K562 (cell line): ENCODE results near the gene NDUFA6. TPM values are rescaled to one million over a fixed set of nuclear protein-coding genes. Genes with fewer than 3 reads are reported as not detected.

Experiments used
- ATAC-seq: fragments of 200-7000 bp; cut with Tn5 transposase; 3 replicates; pipeline ENCODE4 v1.9.1; 2020; ENCODE audit warnings: moderate library complexity
- Bru-seq: library from RNA; stranded (reverse); fragments of 400-500 nt; gene quantifications from one replicate; lab custom pipeline; 2021; lab: Mats Ljungman, UMichigan
- BruChase-seq, 2 experiments: library from RNA; stranded (reverse); fragments of 400-500 nt; gene quantifications; one replicate each; lab custom pipeline; 2021; lab: Mats Ljungman, UMichigan
- BruUV-seq: library from RNA; stranded (reverse); fragments of 400-500 nt; replicated peaks from 2 replicates; lab custom pipeline; 2021; lab: Mats Ljungman, UMichigan
- CTCF ChIA-PET: fragments of 300-600 bp; formaldehyde crosslinking; extraction: SDS; loops from one replicate; lab custom pipeline; 2021; ENCODE audit warnings: low intra/inter-chr PET ratio; lab: Yijun Ruan, JAX
- POLR2A ChIA-PET: fragments of 300-600, 350-650 bp; sonication (Branson Sonifier 250); formaldehyde crosslinking; extraction: SDS; loops from one replicate; lab custom pipeline; 2021; ENCODE audit warnings: antibody characterized with exemption, inconsistent platforms; lab: Yijun Ruan, JAX
- DNase-seq, 4 experiments: peaks; one replicate each; pipeline versions ENCODE4 v3.0.0 to v3.0.0-alpha.2; 2011 to 2018; ENCODE audit warnings: low spot score in 3 of 4, mixed read lengths in 3 of 4; ENCODE audit errors: extremely low read depth in 1 of 4
- FAIRE-seq: peaks from 2 replicates; lab custom pipeline; 2011; peaks lifted over from hg19 to GRCh38; lab: Jason Lieb, UNC
- H2AFZ ChIP-seq: 2 replicates; pipeline ENCODE4 v1.6.0; 2011; ENCODE audit warnings: low read depth, low read length, control low read depth, inconsistent platforms
- H3K27ac ChIP-seq: fragments of 200-600 bp; 3 replicates; pipeline ENCODE4 v1.8.0; 2011; ENCODE audit warnings: low read depth, mild to moderate bottlenecking, control low read depth, inconsistent platforms, low read length, moderate library complexity, mixed read lengths; ENCODE audit errors: extremely low read depth
- H3K27me3 ChIP-seq, 2 experiments: fragments of 300-600 bp in 1 of 2; 2 replicates in 1 of 2; 3 replicates in 1 of 2; pipeline versions ENCODE4 v1.6.0 to v1.8.0; 2011; ENCODE audit warnings: inconsistent platforms in 2 of 2, low read length in 2 of 2, mild to moderate bottlenecking in 1 of 2, mixed read lengths in 1 of 2, moderate library complexity in 1 of 2; ENCODE audit not compliant: control insufficient read depth in 2 of 2, insufficient read depth in 2 of 2
- H3K36me3 ChIP-seq: fragments of 300-600 bp; 3 replicates; pipeline ENCODE4 v1.8.0; 2011; ENCODE audit warnings: mild to moderate bottlenecking, low read length, inconsistent platforms; ENCODE audit not compliant: control insufficient read depth, insufficient read depth
- H3K4me1 ChIP-seq, 2 experiments: fragments of 200-600 bp in 1 of 2; replicated peaks in 1 of 2; 2 replicates in 1 of 2; 3 replicates in 1 of 2; pipeline versions ENCODE4 v1.5.1 to v1.8.0; 2011; ENCODE audit warnings: inconsistent platforms in 2 of 2, low read length in 2 of 2, mild to moderate bottlenecking in 1 of 2, mixed read lengths in 1 of 2, moderate library complexity in 1 of 2; ENCODE audit not compliant: control insufficient read depth in 2 of 2, insufficient read depth in 2 of 2
- H3K4me2 ChIP-seq: 2 replicates; pipeline ENCODE4 v1.6.1; 2011; ENCODE audit warnings: low read length, control low read depth, inconsistent platforms, mixed read lengths; ENCODE audit not compliant: insufficient read depth
- H3K4me3 ChIP-seq: fragments of 200-600 bp; sonication (generic), shearing (Covaris generic); 2 replicates; pipeline ENCODE4 v1.5.1; 2016; ENCODE audit warnings: control low read depth, inconsistent platforms
- H3K79me2 ChIP-seq: fragments of 200-600 bp; 3 replicates; pipeline ENCODE4 v1.8.0; 2011; ENCODE audit warnings: low read length, inconsistent platforms; ENCODE audit not compliant: control insufficient read depth, insufficient read depth
- H3K9ac ChIP-seq, 2 experiments: 2 replicates each; pipeline versions ENCODE4 v1.6.0 to v1.6.1; 2011; ENCODE audit warnings: low read depth in 2 of 2, low read length in 2 of 2, control low read depth in 1 of 2, inconsistent platforms in 1 of 2, mild to moderate bottlenecking in 1 of 2, mixed read lengths in 1 of 2; ENCODE audit not compliant: insufficient read depth in 1 of 2
- H3K9me1 ChIP-seq: one replicate; pipeline ENCODE4 v1.6.0; 2011; ENCODE audit warnings: inconsistent platforms, mild to moderate bottlenecking, low read length, moderate library complexity; ENCODE audit not compliant: control insufficient read depth, insufficient read depth
- H3K9me3 ChIP-seq: replicated peaks from 2 replicates; pipeline ENCODE4 v1.5.1; 2011; ENCODE audit warnings: low read depth, low read length, inconsistent platforms; ENCODE audit not compliant: control insufficient read depth, insufficient read depth
- H4K20me1 ChIP-seq: replicated peaks from 2 replicates; pipeline ENCODE4 v1.6.1; 2011; ENCODE audit warnings: low read length, inconsistent platforms, mixed read lengths; ENCODE audit not compliant: control insufficient read depth, insufficient read depth
- CBFB ChIP-seq: sonication (generic); formaldehyde crosslinking; IDR thresholded peaks from 2 replicates; pipeline ENCODE4 v1.4.0; 2020; ENCODE audit warnings: mild to moderate bottlenecking, missing genetic modification reagents
- CREM ChIP-seq: IDR thresholded peaks from 2 replicates; pipeline ENCODE4 v1.6.1; 2014; ENCODE audit warnings: antibody characterized with exemption, low read depth
- ERF ChIP-seq: fragments of 450-650 bp; formaldehyde crosslinking; IDR thresholded peaks from 2 replicates; pipeline ENCODE4 v1.4.0; 2020; ENCODE audit warnings: mild to moderate bottlenecking, mixed read lengths
- MAZ ChIP-seq, 2 experiments: fragments of 450-650 bp in 1 of 2; sonication (generic) in 1 of 2; formaldehyde crosslinking; IDR thresholded peaks in 1 of 2; conservative IDR thresholded peaks in 1 of 2; 2 replicates each; pipeline versions ENCODE4 v1.4.0 to v1.5.0; 2020; ENCODE audit warnings: mild to moderate bottlenecking in 1 of 2, missing genetic modification reagents in 1 of 2
- NFE2 ChIP-seq: IDR thresholded peaks from 2 replicates; pipeline ENCODE4 v1.6.1; 2014; ENCODE audit warnings: antibody characterized with exemption, low read depth
- SPI1 ChIP-seq: IDR thresholded peaks from 2 replicates; pipeline ENCODE4 v1.6.1; 2011; ENCODE audit warnings: low read depth, low read length, control low read depth, borderline replicate concordance
- TBP ChIP-seq: optimal IDR thresholded peaks from 2 replicates; pipeline ENCODE3; 2011; ENCODE audit warnings: low read depth, low read length, improper control_type of control experiment
- ZFP91 ChIP-seq: sonication (generic); formaldehyde crosslinking; IDR thresholded peaks from 2 replicates; pipeline ENCODE4 v1.8.0; 2022; ENCODE audit warnings: mild to moderate bottlenecking, missing genetic modification reagents
- ZMIZ1 ChIP-seq, 2 experiments: fragments of 150-350 bp in 1 of 2; IDR thresholded peaks; 2 replicates each; pipeline ENCODE4 v1.6.1; 2012 to 2016; ENCODE audit warnings: low read depth in 2 of 2, low read length in 2 of 2, mild to moderate bottlenecking in 1 of 2, moderate library complexity in 1 of 2
- WGBS: fragments of 100-300 bp; shearing (Covaris generic); methylation state at CpG from one replicate; pipeline ENCODE4 v1.1.6; 2016; ENCODE audit warnings: low coverage, mixed read lengths; ENCODE audit not compliant: insufficient coverage; ENCODE audit errors: missing lambda C conversion rate; 5-methylcytosine and 5-hydroxymethylcytosine counted together
- in situ Hi-C: fragments of 300-500 bp; cut with MboI; formaldehyde crosslinking; loops from 4 replicates; pipeline ENCODE4 v1.15.0; 2018; ENCODE audit warnings: inconsistent platforms, mixed read lengths
- intact Hi-C: fragments of 100-400 bp; cut with micrococcal nuclease; formaldehyde crosslinking; loops from 2 replicates; pipeline ENCODE4 v1.14.2; 2022
- long read RNA-seq, 3 experiments: library from polyadenylated mRNA in 2 of 3; library from RNA in 1 of 3; unstranded in 2 of 3; stranded (forward) in 1 of 3; transcript quantifications; one replicate each; pipeline ENCODE4 v2.0.0, GENCODE V29; 2019 to 2022
- polyA minus RNA-seq, 3 experiments: library from RNA; depleted of rRNA, polyadenylated mRNA; stranded (reverse); fragments of >200 nt; gene quantifications; 2 replicates each; pipeline ENCODE4 v1.2.3, GENCODE V29; 2011
- polyA plus RNA-seq, 8 experiments: library from polyadenylated mRNA; depleted of rRNA in 4 of 8; stranded (reverse) in 5 of 8; unstranded in 3 of 8; fragments of >200 nt; fragmentation: Nextera tagmentation in 2 of 8; fragmentation: Illumina TruSeq in 1 of 8; extraction: Ambion mirVana in 2 of 8; extraction: Trizol in 1 of 8; gene quantifications; 2 replicates each; pipeline versions ENCODE4 v1.2.1 to v1.2.3, GENCODE V29; 2011 to 2014; ENCODE audit warnings: inconsistent platforms in 1 of 8, missing spikeins in 1 of 8
- total RNA-seq, 7 experiments: library from RNA; depleted of rRNA in 6 of 7; stranded (reverse); fragments of >200 nt in 6 of 7; fragmentation: Illumina TruSeq in 2 of 7; extraction: Trizol in 2 of 7; gene quantifications; 2 replicates each; pipeline versions ENCODE4 v1.2.1 to v1.2.3, GENCODE V29; 2011 to 2021; ENCODE audit warnings: low replicate concordance in 1 of 7

NDUFA6 gene
- 23.1 and 44.0 TPM in 2 replicates for total RNA-seq (2011; cell fraction: chromatin; rRNA removed; ENCODE audit: low replicate concordance)
- 19.3 and 23.5 TPM in 2 replicates for total RNA-seq (2011; cell fraction: nucleolus; rRNA removed)
- total RNA-seq (2011; cell fraction: nucleoplasm; rRNA removed): 31.0 and 37.9 TPM in 2 replicates
- total RNA-seq (2014; rRNA removed) (103 and 110 TPM in 2 replicates), total RNA-seq (2014; rRNA removed; fragmentation: Illumina TruSeq; extraction: Trizol) (113 and 132 TPM in 2 replicates), total RNA-seq (2015; rRNA removed; fragmentation: Illumina TruSeq; extraction: Trizol) (117 and 129 TPM in 2 replicates), total RNA-seq (2021) (90.0 and 103 TPM in 2 replicates), polyA plus RNA-seq (2011; rRNA removed) (103 and 128 TPM in 2 replicates), polyA plus RNA-seq (2014; fragmentation: Illumina TruSeq; extraction: Trizol) (106 and 110 TPM in 2 replicates), polyA plus RNA-seq (2014; fragmentation: Nextera tagmentation; extraction: Ambion mirVana) (100 to 1,000 TPM; 465 to 474 TPM), polyA plus RNA-seq (2014; rRNA removed) (141 and 148 TPM in 2 replicates), polyA minus RNA-seq (2011; rRNA and poly(A)+ RNA removed) (34.4 and 34.7 TPM in 2 replicates), Bru-seq, nascent RNA (percentile 94 among the genes with signal in this experiment), BruChase-seq, experiment 1, labeled RNA remaining after a 2-hour chase (percentile 90 among the genes with signal in this experiment), BruChase-seq, experiment 2, labeled RNA remaining after a 6-hour chase (percentile 90 among the genes with signal in this experiment)
- polyA plus RNA-seq (2011; cell fraction: cytosol; rRNA removed): 50.0 and 67.5 TPM in 2 replicates
- 32.0 and 41.2 TPM in 2 replicates for polyA plus RNA-seq (2011; cell fraction: nucleus; rRNA removed)
- polyA plus RNA-seq (2012): 67.9 and 173 TPM in 2 replicates
- 19.7 and 22.5 TPM in 2 replicates for polyA minus RNA-seq (2011; cell fraction: cytosol; rRNA and poly(A)+ RNA removed)
- polyA minus RNA-seq (2011; cell fraction: nucleus; rRNA and poly(A)+ RNA removed): 6.5 and 11.0 TPM in 2 replicates
- long read RNA-seq, experiment 1, transcript NDUFA6-201 (2 exons, 475 nt): minor isoform, 10 of 426 reads
- long read RNA-seq, experiment 1, transcript NDUFA6-202 (3 exons, 1,256 nt): major isoform, 396 of 426 reads
- long read RNA-seq, experiment 1, partial matches to known transcripts: 0 of 426 reads
- long read RNA-seq, experiment 1, other reads (novel, unspliced or antisense): 20 of 426 reads
- long read RNA-seq, experiment 2, transcript NDUFA6-202 (3 exons, 1,256 nt): major isoform, 178 of 186 reads
- long read RNA-seq, experiment 2, partial matches to known transcripts: 0 of 186 reads
- long read RNA-seq, experiment 2, other reads (novel, unspliced or antisense): 7 of 186 reads
- long read RNA-seq, experiment 3, transcript NDUFA6-202 (3 exons, 1,256 nt): major isoform, 199 of 202 reads
- long read RNA-seq, experiment 3, partial matches to known transcripts: 0 of 202 reads
- long read RNA-seq, experiment 3, other reads (novel, unspliced or antisense): 3 of 202 reads

- Histone ChIP-seq H3K27ac (peak within 1 kb of the TSS; percentile 100), H3K36me3 (peaks cover 25% of the 10 kb centered on the region), H3K4me1 (peaks cover 4 to 8% of the 10 kb centered on the region in 2 experiments; a peak in 3 of 5 replicates), H4K20me1 (no peaks in the 10 kb centered on the region), H2AFZ (peak within 1 kb of the TSS; percentile 92), H3K79me2 (peaks cover 38% of the 10 kb centered on the region), H3K4me2 (peak within 1 kb of the TSS; percentile 92), H3K4me3 (peak within 1 kb of the TSS; percentile 96), H3K27me3 (no peaks in the 10 kb centered on the region), H3K9me3 (peaks cover 8% of the 10 kb centered on the region; the same call in 1 of the 2 replicates), H3K9me1 (no peaks in the 10 kb centered on the region), H3K9ac (peak within 1 kb of the TSS; percentile 99 to 100)
- CTCF ChIA-PET: no interaction called here
- POLR2A ChIA-PET: interaction anchor here (0.5 to 2.9 kb wide), 10 partner anchors 9 to 353 kb away, joined by 3 to 43 read pairs (median 4); partner anchors contain the start of genes NAGA and SMDT1
- ATAC-seq (peak; percentile 97), FAIRE-seq (peak; percentile 99), DNase-seq (peak; percentile 93 to 97 (median 95))
- in situ Hi-C loops (no loop called here), intact Hi-C loops (loop anchor here (2.0 kb wide), 1 partner anchor 78 kb away; no protein-coding TSS in a partner anchor)
- TSS peak; percentile 63 for BruUV-seq
- WGBS: under 1% methylated on average over 49 of the region's 71 CpGs
- no peak for TF ChIP-seq ZMIZ1 (IDR thresholded peaks at IDR 0.05; ENCODE audit: low read depth in 2 of 2, low read length in 2 of 2)
- TF ChIP-seq SPI1: no peak
- TF ChIP-seq CREM: peak; percentile 74; the same call in 1 of the 2 replicates
- peak; percentile 2; the same call in 1 of the 2 replicates for TF ChIP-seq NFE2
- TF ChIP-seq MAZ (CRISPR knock-in tag; conservative IDR thresholded peaks at IDR 0.05 in 1 of 2, IDR thresholded peaks at IDR 0.05 in 1 of 2): peak; percentile 45 to 54; a peak in 2 of 4 replicates
- peak; percentile 90 for TF ChIP-seq TBP
- TF ChIP-seq CBFB (CRISPR knock-in tag): no peak
- TF ChIP-seq ERF (CRISPR knock-in tag): 0 out of 2 replicates have a peak, but pooled peaks have one; percentile 5
- TF ChIP-seq ZFP91 (CRISPR knock-in tag): 0 out of 2 replicates have a peak, but pooled peaks have one; percentile 41
Observed at GRCh38 chr22:42090596-42091454, at the start of gene NDUFA6. NDUFA6 (minus strand) TSS chr22:42090772; CDS start chr22:42090744, 28 bp downstream.
